NCI-H226 (cell line): ENCODE results near the gene IL33.

Experiments
- DNase-seq: peaks from one replicate; pipeline ENCODE4 v3.0.0-alpha.2; 2015

The IL33 gene

DNA sequence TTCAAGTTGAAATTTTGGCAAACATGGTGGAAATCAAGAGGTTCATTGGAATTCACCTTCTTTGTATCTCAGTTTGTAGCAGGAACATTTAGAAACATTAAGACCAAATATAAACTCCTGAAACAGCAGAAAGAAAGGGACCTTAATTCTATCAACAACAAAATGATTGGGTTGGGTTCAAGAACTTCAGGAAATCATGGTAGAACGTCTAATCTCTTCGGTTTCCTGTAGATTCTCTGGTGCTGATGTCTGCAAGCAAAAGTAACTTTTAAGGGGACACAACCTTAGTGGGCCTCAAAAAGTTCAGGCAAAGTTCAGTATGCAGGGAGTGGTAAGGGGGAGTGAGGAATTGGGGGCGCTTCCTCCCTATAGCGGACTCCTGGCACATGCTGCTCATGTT is 3.4 kb downstream of the IL33 start:
- DNase-seq, result no peak

DNA sequence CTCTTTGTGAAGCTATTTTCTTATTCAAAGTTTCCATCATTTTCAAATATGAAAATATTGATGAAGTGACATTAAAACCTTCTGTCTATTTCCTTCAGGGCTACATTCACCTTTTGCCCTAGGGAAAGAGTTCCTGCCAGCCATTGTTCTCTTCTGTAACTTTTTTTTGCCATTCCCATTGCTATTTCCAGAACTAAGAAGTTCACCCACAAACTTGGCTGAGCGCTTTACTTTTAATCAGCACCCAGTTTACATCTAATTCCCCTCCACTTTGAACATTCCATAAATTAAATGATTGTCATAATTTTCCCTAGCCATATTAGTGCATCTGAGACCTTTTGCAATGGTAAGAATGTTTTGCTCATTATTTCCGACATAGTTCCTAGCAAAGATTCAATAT is 4.4 kb downstream of the IL33 start:
- DNase-seq, result no peak

DNA sequence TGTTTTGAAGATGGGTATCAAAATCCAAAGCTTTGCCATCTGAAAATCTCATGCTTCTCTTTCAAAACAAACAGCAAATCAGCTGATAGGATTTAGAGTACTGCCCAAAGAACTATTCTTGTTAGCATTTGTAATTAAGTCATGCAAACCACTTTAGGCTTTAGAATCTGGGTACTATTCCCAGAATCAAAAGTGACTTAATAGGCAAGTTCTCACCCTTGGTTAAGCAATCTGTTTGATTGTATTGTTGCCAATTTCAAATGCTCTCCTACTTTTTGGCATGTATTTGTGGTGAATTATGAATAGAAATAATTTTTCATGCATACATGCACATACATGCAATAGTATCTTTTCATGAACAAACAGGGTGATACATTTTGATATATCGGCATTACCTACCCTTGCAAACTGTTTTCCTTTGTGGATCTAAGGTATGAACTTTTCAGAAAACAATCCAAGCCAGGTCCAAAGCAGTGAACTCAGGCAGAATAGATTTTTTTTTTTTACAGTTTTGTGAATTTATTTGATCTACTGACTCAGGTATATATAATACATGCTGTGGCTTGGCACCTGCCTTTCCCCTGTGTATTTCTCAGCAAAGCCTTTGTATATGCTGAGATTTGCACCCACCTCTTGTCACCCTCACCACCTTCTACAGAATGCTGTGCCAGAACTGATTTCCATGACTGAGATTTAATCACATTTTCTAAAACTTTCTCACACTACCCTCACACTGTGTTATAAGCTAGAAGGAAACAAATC is 9.0 kb downstream of the IL33 start:
- no peak for DNase-seq

DNA sequence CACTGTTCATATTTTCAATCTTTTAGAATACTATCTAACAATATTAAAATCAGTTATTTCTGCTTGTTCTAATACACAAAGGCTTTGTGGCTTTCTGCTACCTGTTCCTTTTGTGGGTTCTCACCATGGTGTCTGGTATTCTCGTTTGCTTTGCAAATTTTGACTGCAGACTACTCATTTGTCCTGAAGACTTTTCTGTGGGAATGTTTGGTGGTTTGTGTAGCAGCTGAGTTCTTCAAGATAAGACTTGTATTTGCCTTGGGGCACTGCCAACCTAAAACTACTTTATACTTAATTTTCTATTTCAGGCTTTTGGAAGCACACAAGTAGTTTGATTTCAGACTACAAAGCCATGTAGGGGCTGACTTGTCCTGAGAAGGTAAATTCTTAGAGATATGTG is 11.1 kb downstream of the IL33 start:
- DNase-seq, result peak; percentile 50

DNA sequence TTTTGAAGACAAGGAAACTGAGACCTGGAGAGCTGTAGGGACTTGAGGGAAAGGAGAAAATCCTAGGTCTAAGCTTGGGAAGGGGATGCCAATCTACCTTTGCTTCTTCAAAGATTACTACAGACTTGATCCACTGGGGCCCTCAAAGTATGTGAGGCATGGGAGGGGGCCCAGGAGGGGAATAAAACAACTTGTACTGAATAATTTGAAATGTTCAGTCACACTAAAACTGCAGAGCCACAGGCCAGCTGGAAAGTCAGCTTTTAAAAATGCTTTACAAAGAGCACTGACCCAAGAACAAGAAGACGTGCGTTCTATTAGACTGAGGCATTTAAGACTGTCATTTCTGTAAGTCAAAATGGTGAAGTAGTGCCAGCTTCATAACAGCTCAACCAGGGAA is 13.6 kb downstream of the IL33 start:
- no peak for DNase-seq

DNA sequence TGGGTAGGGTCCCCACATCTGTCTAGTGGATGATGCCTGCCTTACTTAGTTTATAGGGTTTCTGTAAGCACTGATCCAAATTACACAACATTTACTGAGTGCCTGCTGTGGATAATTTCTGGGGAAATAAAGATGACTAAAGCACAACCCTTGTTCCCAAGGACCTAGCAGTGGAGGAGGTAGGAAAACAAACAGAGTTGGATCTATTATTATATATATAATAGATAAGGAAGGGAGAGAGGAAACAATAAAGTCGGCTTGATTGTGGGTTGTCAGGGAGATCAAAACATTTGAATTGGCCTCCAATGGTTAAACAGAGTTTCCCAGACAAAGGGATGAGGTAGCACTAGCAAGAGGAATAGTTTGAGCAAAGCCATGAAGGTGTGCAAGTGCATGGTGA is 14.0 kb downstream of the IL33 start:
- DNase-seq, result peak; percentile 49

DNA sequence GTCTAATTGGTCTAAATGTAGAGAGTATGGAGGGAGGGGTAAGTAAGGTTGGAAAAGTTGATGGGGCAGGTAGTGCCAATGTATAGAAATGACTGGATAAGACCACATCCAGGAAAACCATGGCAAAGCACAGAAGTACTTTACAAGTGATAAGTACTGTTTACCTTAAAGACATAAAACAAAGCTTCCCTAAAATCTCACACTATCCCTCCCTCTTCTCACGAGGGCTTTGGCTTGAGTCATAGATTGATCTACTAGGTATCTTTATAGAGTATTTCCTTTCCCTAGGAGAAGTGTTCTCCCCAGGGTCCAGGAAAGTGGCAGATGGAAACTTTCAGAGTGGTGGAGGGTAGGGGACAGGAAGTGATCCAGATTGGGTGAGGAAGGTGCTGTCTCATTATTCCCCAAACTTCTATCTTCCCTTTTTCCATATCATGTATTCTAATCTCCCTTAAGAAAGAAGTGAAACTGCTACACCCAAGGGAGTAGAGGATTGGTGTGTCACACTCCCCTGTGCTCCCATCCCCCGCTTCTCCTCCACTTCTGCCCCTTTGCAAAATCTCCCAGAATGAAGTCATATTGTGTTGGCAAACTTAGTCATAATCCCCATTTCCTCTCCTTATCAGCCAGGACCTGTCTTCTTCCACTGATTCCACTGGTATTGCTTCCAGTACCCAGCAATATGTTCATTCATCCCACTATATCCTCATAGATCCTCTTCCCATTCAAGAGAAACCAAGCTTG is 14.6 kb downstream of the IL33 start:
- DNase-seq, result peak; percentile 75

DNA sequence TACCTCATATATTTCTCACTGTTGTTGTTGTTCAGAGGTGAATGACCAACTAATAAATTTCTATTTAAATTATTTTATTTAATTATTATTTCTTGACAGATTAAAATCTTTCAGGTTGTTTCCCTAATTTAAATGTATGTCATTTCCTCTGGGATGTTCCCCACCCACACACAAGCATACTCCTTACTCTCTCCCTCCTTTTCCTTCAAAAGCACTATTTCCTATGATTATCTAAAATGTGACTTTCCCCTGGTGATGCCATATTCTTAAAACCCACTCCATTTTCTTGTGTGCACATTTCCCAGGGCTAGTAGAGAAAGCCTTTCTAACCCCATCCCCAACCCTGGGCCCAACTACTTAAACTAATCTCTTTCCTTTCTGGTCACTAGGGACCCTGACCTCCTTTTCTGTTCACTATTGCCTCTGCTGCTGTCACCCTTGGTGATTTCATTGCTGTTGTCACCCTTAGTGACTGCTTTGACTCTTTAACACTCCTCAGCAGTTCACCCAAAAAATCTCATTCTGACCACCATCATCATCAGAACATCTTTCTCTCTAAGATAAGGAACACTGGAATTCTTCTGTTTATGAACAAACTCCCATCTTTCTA is 16.8 kb downstream of the IL33 start:
- no peak for DNase-seq

DNA sequence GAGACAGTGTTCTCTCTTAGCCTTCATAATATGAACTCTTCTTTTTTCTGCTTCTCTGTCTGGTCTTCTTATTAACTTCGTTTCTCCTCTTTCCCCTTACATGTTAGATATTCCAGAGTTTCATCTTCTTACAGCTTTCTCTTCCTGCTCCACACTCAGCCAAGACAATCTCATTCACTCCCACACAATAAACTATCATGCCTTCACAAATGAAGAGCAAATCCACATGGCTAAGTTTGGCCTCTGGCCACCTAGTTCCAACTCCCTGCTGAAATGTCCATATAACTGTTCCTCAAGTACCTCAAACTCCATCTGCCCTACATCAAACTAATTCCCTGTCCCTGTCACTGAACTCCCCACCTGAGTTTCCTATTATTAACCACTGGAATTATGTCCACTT is 18.4 kb downstream of the IL33 start:
- no peak for DNase-seq

DNA sequence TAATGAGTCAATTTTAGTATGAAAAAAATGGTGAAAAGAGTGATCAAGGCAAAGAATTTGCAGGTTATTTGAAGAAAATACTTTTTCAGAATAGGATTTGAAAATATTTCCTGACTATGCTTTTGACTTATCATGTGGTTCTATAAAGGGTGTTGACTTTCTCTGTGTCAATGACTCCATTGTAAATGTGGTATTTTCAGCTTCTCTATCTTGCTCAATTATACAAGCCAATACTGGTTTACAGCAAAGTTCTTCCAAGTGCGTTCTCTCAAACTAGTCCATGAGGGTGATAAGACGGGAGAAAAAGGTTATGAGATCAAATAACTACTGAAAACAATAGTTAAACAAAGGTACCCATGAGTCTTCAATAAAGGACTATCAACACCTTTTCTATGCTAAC is 21.7 kb downstream of the IL33 start:
- DNase-seq, result no peak

DNA sequence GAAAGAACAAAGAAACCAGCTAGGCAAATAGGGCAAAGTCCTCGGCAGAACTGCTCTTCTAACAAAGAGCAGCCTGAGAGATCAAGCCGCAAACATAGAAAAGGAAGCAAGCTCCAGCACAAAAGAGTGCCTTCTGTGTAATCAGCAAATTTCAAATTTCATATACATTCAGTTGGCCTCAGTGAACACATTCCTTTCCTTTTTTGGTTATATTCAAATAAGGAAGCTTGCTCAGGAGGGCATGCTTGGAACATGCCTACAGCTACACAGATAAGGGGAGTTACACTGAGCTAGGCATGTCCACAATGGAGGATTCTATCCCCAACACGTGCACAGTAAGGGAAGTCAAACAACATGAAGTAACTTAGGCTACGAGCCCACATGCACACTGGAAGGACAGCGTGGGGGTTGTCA is 23.4 kb downstream of the IL33 start:
- DNase-seq, result no peak

DNA sequence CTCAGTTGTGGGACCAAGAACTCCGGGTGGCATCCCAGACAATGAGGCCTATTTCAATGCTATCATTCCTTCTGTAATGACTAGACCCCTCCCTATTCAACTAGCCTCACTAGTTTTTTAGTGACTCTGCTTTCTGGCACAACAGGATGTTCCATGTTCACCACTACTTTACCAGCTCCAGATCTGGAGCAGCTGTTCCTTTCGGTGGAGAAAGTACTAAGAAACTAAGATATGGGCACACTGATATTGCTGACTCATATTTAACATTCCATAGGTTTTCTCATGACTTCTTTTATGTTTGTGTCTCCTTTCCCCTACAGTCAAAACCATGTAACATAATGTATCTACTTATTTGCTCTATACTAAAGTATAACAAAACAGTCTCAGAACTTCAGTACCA is 24.1 kb downstream of the IL33 start:
- DNase-seq, result no peak

DNA sequence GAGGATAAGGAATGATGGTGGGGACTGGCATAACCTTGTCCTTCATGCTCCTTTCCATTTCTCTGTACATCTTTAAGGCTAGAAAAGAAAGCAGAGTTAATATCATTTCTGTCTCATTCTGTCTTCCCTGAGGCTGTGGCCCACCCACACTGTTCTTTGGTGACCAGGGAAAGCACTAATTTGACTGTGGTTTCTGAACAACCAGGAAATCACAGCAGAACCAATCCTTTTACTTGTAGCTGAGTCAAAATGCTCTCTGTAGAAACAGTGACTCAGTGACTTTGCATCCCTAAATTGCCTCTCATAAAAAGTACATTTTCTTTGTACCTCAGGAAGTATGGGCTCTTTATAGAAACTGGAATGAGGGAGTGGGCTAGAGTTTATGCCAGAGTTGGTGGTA is 28.1 kb downstream of the IL33 start:
- DNase-seq, result peak; percentile 3

DNA sequence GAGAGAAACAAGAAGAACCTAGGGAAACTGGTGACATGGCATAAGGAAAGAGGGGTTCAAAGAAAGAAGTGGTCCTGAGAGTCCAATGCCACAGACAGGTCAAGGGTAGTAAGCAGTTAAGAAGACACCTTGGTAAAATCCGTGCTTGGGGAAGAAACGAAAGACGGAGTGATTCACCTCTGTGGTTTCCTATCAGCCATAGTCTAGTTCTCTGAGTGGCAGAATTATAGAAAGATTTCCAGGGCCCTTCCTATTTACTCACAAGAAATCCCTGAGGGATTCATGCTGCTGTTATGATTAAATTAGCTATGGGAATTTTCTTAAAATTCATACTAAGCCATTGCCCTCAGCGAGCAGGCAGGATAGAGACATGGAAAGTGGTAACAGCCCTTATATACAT is 31.7 kb downstream of the IL33 start:
- peak; percentile 51 for DNase-seq

DNA sequence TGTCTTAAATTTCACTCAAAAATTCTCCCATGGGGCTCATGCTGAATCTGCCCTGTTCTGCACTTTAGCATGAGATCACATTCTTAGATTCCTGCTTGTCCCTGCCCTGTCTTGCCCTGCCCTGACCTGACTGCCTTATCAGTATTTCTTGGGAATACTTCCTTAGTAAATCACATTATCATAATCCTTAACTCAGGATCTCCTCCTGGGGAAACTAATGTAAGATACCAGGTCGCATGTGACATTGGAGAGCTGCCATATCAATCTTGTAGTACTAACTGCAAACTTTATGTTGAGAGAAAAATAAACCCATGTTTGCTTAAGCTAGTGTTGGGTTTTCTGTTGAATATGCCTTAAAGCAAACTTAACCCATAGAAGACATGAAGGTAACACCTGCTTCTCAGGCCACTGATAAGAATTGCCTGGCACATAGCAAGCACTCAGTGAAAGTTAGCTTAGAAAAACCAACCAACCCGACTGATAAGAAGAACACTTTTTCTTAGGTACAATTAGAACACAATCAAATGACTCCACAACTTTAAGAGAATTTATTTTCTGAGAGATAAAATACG is 53.3 kb downstream of the IL33 start:
- DNase-seq, result no peak

DNA sequence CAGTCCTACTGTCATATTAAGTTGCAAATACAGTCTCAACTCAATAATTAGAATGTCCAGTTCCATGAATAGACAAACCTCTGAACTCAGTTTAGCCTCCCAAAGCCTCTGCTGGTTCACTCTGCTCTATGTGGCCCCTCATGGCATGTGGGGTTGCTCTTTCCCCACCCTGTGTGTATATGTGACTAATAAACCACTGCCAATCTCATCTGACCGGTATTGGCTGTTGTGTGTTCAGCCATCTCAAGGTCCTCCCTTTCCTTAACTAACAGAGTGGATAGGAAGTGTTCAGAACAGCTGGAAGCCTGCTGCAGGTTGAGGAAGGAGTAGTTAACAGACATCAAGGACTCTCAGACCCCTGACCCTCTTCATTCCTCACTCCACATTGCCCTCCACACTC is 55.3 kb downstream of the IL33 start:
- no peak for DNase-seq

DNA sequence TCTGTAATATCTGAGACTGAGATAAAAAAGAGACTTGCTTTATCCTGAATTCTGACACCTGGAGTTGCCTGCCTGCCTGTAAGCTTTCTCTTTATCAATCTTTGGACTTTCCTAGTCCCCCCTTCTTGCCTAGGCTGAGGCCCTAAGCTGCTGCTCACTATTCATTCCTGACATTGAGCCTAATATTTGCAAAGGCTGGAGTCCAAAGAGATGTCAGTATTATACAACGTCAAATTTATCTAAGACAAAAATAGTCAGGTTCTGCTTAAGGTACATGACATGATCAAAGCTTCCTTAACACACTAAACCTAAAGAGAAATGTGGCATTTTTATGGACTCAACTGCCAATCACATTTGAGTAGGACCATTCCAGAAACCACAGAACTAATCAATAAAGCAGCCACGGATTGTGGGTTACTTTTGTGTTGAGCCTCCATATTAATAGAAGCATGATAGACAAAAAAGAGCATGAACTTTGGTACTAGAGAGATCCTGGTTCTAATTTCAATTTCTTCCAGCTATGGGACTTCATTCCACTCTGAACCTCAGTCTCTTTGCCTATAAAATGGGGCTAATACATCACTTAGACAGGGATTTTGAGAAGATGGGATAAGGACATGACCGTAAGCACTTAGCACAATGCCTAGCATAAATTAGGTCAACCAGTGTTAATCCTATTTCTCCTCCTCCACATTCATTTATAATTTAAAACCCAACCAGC is 56.1 kb downstream of the IL33 start:
- no peak for DNase-seq

DNA sequence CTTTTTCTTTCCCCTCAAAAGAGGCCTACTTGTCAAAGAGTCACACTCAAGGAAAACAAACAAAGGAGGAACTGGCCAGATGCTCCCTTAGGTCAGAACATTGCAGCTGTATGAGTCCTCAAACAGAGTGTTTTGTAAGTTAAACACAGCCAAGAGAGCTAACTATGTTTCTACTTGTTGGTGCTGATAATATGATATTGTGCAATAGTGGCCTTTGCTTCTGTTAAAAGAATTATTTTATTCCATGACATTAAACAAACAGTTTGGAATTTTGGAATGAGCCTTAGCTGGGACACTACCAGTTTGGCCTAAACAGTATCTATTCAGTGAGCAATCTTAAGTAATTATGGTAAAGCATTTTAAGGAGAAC is 56.6 kb downstream of the IL33 start:
- DNase-seq, result peak; percentile 36

DNA sequence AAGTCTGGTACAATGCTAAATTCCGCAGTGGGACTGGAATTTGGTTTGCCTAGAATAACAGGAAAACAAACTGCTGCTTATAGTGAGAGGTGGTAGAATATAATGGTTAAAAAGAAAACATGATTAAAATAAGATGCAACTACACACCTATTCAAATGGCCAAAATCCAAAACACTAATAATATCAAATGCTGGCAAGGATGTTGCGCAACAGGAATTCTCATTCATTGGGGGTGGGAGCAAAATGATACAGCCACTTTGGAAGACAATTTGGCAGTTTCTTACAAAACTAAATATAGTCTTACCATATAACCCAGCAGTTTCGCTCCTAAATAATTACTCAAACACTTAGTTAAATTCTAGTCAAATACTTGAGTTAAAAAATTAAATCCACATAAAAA is 61.8 kb downstream of the IL33 start:
- no peak for DNase-seq

DNA sequence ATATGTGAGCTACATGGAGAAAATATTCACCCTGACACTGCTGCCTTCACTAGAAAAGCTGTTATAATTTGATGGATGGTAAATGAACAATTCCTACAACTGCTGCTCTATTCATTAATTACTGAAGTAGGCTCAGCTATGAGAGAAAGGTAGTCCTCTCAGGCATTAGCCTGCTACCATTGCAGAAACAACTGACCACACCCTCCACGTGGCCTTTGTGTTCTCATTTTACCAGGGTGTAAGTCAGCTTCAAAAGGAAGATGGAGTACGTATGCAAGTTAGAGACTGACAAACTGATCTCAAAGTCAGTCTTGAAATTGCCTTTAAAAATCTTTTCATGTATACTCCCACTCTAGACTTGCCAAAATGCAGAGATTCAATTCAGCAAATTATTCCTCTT is 86.3 kb downstream of the IL33 start:
- no peak for DNase-seq

DNA sequence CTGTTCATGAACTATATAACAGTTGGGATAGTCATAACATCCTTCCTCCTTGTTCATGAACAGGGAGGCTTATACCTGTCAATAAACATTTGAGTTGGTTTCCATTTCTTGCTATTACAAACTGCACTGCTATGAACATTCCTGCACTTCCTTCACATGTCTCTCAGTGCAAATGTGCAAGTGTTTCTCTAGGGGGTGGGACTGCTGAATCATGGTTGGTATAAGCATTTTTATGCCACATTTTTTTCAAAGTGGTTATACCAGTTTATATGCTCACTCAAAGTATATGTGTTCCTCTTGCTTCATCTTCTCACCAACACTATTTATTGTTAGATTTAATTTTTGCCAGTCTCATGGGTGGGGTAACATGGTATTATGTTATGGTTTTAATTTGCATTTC is 86.8 kb downstream of the IL33 start:
- DNase-seq, result peak; percentile 9

DNA sequence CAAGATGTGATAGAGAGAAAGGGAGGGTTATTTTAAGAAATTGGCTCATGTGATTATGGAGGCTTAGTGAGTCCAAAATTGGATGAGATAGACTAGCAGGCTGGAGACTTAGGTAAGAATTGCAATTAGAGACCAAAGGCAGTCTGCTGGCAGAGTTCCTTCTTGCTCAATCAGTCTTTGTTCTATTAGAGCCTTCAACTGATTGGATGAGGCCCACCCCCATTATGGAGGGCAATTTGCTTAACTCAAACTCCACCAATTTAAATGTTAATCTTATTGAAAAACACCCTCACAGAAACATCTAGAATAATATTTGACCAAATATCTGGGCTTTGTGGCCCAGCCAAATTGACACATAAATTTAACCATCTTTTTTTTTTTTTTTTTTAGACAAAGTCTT is 88.6 kb downstream of the IL33 start:
- no peak for DNase-seq

DNA sequence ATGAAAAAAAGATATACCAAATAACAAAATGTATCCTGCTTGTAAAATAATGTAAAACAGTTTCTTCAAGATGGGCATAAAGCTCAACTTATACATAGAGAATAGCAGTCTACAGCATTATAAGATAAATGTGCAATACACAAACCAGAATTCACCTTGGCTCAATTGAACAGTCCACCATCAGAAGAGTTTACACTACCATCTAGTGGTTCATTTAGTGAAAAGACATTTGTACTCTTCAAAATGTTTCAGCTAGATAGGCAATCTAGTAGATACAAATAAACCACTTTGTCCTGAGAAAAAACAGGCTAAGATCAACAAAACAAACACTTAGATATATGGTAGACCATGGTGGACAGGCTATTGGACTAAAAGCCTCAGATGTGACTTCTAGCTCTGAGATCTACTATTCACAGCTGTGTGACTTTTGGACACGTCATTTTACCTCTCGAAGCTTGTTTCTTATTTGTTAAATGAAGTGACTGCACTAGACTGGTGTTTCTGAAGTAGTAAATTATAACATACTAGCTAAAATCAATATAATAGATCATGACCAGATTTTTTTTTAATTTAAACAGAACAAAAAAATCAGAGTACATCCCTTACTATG is 90.5 kb downstream of the IL33 start:
- DNase-seq, result no peak
